Testis (tissue), 2 donors: Measurements from ENCODE around the gene TMEM19.

Experiments used
- CTCF ChIP-seq, 3 experiments: fragments of 450-650 bp in 2 of 3; fragments of 200-600 bp in 1 of 3; sonication (generic) in 1 of 3; IDR thresholded peaks; one replicate each; pipeline ENCODE4 v1.5.1; 2016 to 2019; ENCODE audit warnings: antibody characterized with exemption in 3 of 3, mild to moderate bottlenecking in 2 of 3, moderate library complexity in 1 of 3
- POLR2A ChIP-seq: fragments of 450-650 bp; IDR thresholded peaks from one replicate; pipeline ENCODE4 v1.6.1; 2017; ENCODE audit warnings: antibody characterized with exemption, mild to moderate bottlenecking, moderate library complexity

- TF ChIP-seq POLR2A: no peak
- TF ChIP-seq CTCF (IDR thresholded peaks at IDR 0.05): no peak
These were observed 46.5 kb upstream of the TMEM19 start for GRCh38 chr12:71639341-71639760.
